ENCODE results near the gene GSTM2. TPM values are rescaled to one million over a fixed set of nuclear protein-coding genes. Genes with fewer than 3 reads are reported as not detected.
"Not testable (repeated sequence)": the region's sequence is repeated elsewhere in the genome, so short reads cannot be mapped to it uniquely, and the experiment has no call there.

The GSTM2 gene
- total RNA-seq, 1 donor from 2014 or later: 51.2 TPM

GRCh38 chr1:109673861-109674260 is 6.0 kb downstream of the GSTM2 start:
- not testable (repeated sequence) for DNase-seq (ENCODE audit: low spot score)

- not testable (repeated sequence) for DNase-seq (ENCODE audit: low spot score)
Measured at GRCh38 chr1:109676683-109677381, 9.0 kb downstream of the GSTM2 start.

- DNase-seq (ENCODE audit: low spot score): no peak
Measured at GRCh38 chr1:109677459-109677858, 9.6 kb downstream of the GSTM2 start.

GRCh38 chr1:109678637-109679036 is 10.8 kb downstream of the GSTM2 start:
- not testable (repeated sequence) for DNase-seq (ENCODE audit: low spot score)

GRCh38 chr1:109684777-109685176 is 16.9 kb downstream of the GSTM2 start:
- DNase-seq (ENCODE audit: low spot score): not testable (repeated sequence)

- not testable (repeated sequence) for DNase-seq (ENCODE audit: low spot score)
Measured at GRCh38 chr1:109685399-109685798, 17.5 kb downstream of the GSTM2 start.

GRCh38 chr1:109685890-109686289 is 18.0 kb downstream of the GSTM2 start:
- DNase-seq (ENCODE audit: low spot score): not testable (repeated sequence)

GRCh38 chr1:109687109-109687508 is 19.3 kb downstream of the GSTM2 start:
- DNase-seq (ENCODE audit: low spot score): not testable (repeated sequence)

- no peak for DNase-seq (ENCODE audit: low spot score)
Measured at GRCh38 chr1:109687641-109688499, 20.0 kb downstream of the GSTM2 start, which contains the start of gene GSTM1. Gene GSTM1, plus strand, starts transcription at chr1:109687817. Its CDS starts 57 bp downstream, at chr1:109687874.

- DNase-seq (ENCODE audit: low spot score): no peak
Measured at GRCh38 chr1:109689844-109690405, 22.1 kb downstream of the GSTM2 start.

GRCh38 chr1:109691759-109692158 is 23.9 kb downstream of the GSTM2 start:
- no peak for DNase-seq (ENCODE audit: low spot score)

GRCh38 chr1:109694400-109694799 is 26.5 kb downstream of the GSTM2 start:
- DNase-seq (ENCODE audit: low spot score): not testable (repeated sequence)

GRCh38 chr1:109695138-109695537 is 27.3 kb downstream of the GSTM2 start:
- not testable (repeated sequence) for DNase-seq (ENCODE audit: low spot score)

GRCh38 chr1:109697066-109697465 is 29.2 kb downstream of the GSTM2 start:
- DNase-seq (ENCODE audit: low spot score): no peak

- not testable (repeated sequence) for DNase-seq (ENCODE audit: low spot score)
Measured at GRCh38 chr1:109697861-109698260, 30.0 kb downstream of the GSTM2 start.

- not testable (repeated sequence) for DNase-seq (ENCODE audit: low spot score)
Measured at GRCh38 chr1:109702940-109703339, 35.1 kb downstream of the GSTM2 start.

GRCh38 chr1:109704173-109704572 is 36.3 kb downstream of the GSTM2 start:
- no peak for DNase-seq (ENCODE audit: low spot score)

- DNase-seq (ENCODE audit: low spot score): no peak
Measured at GRCh38 chr1:109705411-109705810, 37.6 kb downstream of the GSTM2 start.

- DNase-seq (ENCODE audit: low spot score): not testable (repeated sequence)
Measured at GRCh38 chr1:109708949-109709348, 41.1 kb downstream of the GSTM2 start.

- not testable (repeated sequence) for DNase-seq (ENCODE audit: low spot score)
Measured at GRCh38 chr1:109709822-109710221, 42.0 kb downstream of the GSTM2 start.

- DNase-seq (ENCODE audit: low spot score): not testable (repeated sequence)
Measured at GRCh38 chr1:109711593-109712320, 43.9 kb downstream of the GSTM2 start, which contains the start of gene GSTM5. Gene GSTM5, plus strand, starts transcription at chr1:109712251. Its CDS starts 62 bp downstream, at chr1:109712313.

All from mesenteric fat pad (tissue), 1 donor.